Measurements from ENCODE around the gene TUT1.
"Not testable (repeated sequence)": the region's sequence is repeated elsewhere in the genome, so short reads cannot be mapped to it uniquely, and the experiment has no call there.

Gene TUT1

GRCh38 chr11:62591448-62592145 is at the start of gene TUT1:
TUT1 (minus strand) TSS chr11:62591523; CDS start chr11:62591485, 38 bp downstream.
- peak; percentile 85 to 92 for DNase-seq (ENCODE audit: low read depth in 2 of 2, low spot score in 1 of 2)

- DNase-seq (ENCODE audit: low read depth in 2 of 2, low spot score in 1 of 2), result no peak
Observed at GRCh38 chr11:62632492-62632891, 41.2 kb upstream of the TUT1 start.

- no peak for DNase-seq (ENCODE audit: low read depth in 2 of 2, low spot score in 1 of 2)
Observed at GRCh38 chr11:62627713-62628112, 36.4 kb upstream of the TUT1 start.

- no peak for DNase-seq (ENCODE audit: low read depth in 2 of 2, low spot score in 1 of 2)
Observed at GRCh38 chr11:62622476-62623089, 31.3 kb upstream of the TUT1 start.

GRCh38 chr11:62621567-62622470 is 30.5 kb upstream of the TUT1 start, which contains the start of gene B3GAT3:
B3GAT3 (minus strand) TSS chr11:62621986; CDS start chr11:62621947, 39 bp downstream.
- DNase-seq (ENCODE audit: low read depth in 2 of 2, low spot score in 1 of 2), result peak; percentile 94 to 95

- DNase-seq (ENCODE audit: low read depth in 2 of 2, low spot score in 1 of 2), result no peak
Observed at GRCh38 chr11:62621027-62621566, 29.8 kb upstream of the TUT1 start.

GRCh38 chr11:62616957-62617356 is 25.6 kb upstream of the TUT1 start:
- DNase-seq (ENCODE audit: low read depth in 2 of 2, low spot score in 1 of 2), result not testable (repeated sequence)

GRCh38 chr11:62615521-62615920 is 24.2 kb upstream of the TUT1 start:
- no peak for DNase-seq (ENCODE audit: low read depth in 2 of 2, low spot score in 1 of 2)

GRCh38 chr11:62614275-62614674 is 23.0 kb upstream of the TUT1 start:
- DNase-seq (ENCODE audit: low read depth in 2 of 2, low spot score in 1 of 2), result no peak

- no peak for DNase-seq (ENCODE audit: low read depth in 2 of 2, low spot score in 1 of 2)
Observed at GRCh38 chr11:62613291-62613778, 22.0 kb upstream of the TUT1 start.

- DNase-seq (ENCODE audit: low read depth in 2 of 2, low spot score in 1 of 2), result peak; percentile 76 to 77
Observed at GRCh38 chr11:62612366-62613290, 21.3 kb upstream of the TUT1 start, which contains the start of the genes EML3 and ROM1. EML3 (minus strand) TSS chr11:62612775; CDS start chr11:62612457, 318 bp downstream. ROM1 (plus strand) TSS chr11:62613257; CDS start chr11:62613282, 25 bp downstream.

GRCh38 chr11:62611705-62612365 is 20.5 kb upstream of the TUT1 start:
- no peak for DNase-seq (ENCODE audit: low read depth in 2 of 2, low spot score in 1 of 2)

- no peak for DNase-seq (ENCODE audit: low read depth in 2 of 2, low spot score in 1 of 2)
Observed at GRCh38 chr11:62610814-62611704, 19.7 kb upstream of the TUT1 start.

- DNase-seq (ENCODE audit: low read depth in 2 of 2, low spot score in 1 of 2), result no peak
Observed at GRCh38 chr11:62610403-62610802, 19.1 kb upstream of the TUT1 start.

- DNase-seq (ENCODE audit: low read depth in 2 of 2, low spot score in 1 of 2), result no peak
Observed at GRCh38 chr11:62608776-62609175, 17.5 kb upstream of the TUT1 start.

GRCh38 chr11:62607714-62608113 is 16.4 kb upstream of the TUT1 start:
- no peak for DNase-seq (ENCODE audit: low read depth in 2 of 2, low spot score in 1 of 2)

- no peak for DNase-seq (ENCODE audit: low read depth in 2 of 2, low spot score in 1 of 2)
Observed at GRCh38 chr11:62605902-62606301, 14.6 kb upstream of the TUT1 start.

- no peak for DNase-seq (ENCODE audit: low read depth in 2 of 2, low spot score in 1 of 2)
Observed at GRCh38 chr11:62605467-62605866, 14.1 kb upstream of the TUT1 start.
